K562 (cell line): ENCODE measurements around the gene TIFAB. TPM values are rescaled to one million over a fixed set of nuclear protein-coding genes. Genes with fewer than 3 reads are reported as not detected.

Experiments used
- CCNT2 ChIP-seq: IDR thresholded peaks from 2 replicates; pipeline ENCODE4 v1.6.1; 2011; ENCODE audit warnings: borderline replicate concordance, low read depth, mild to moderate bottlenecking, moderate library complexity, mixed read lengths, low read length; ENCODE audit not compliant: insufficient read length; ENCODE audit errors: extremely low read depth
- FOXA3 ChIP-seq, 2 experiments: fragments of 450-650 bp in 1 of 2; sonication (generic) in 1 of 2; formaldehyde crosslinking; IDR thresholded peaks in 1 of 2; conservative IDR thresholded peaks in 1 of 2; 2 replicates each; pipeline versions ENCODE4 v1.4.0 to v1.8.0; 2020 to 2022; ENCODE audit warnings: mild to moderate bottlenecking in 2 of 2, missing genetic modification reagents in 1 of 2
- IFI16 ChIP-seq: fragments of 250-450 bp; sonication (Bioruptor Pico); IDR thresholded peaks from 2 replicates; pipeline ENCODE4 v2.1.2; 2022; ENCODE audit warnings: mild to moderate bottlenecking, inconsistent platforms
- KLF16 ChIP-seq: IDR thresholded peaks from 2 replicates; pipeline ENCODE4 v1.6.1; 2016; ENCODE audit warnings: antibody characterized with exemption
- POLR2H ChIP-seq: IDR thresholded peaks from 2 replicates; pipeline ENCODE4 v1.6.1; 2016; ENCODE audit warnings: missing genetic modification characterization, low read depth, mild to moderate bottlenecking, control low read depth, missing compliant biosample characterization, moderate library complexity
- TAL1 ChIP-seq: fragments of 450-650 bp; IDR thresholded peaks from 2 replicates; pipeline ENCODE4 v1.6.1; 2016; ENCODE audit warnings: mild to moderate bottlenecking
- TOE1 ChIP-seq, 2 experiments: fragments of 450-650 bp in 1 of 2; sonication (generic) in 1 of 2; formaldehyde crosslinking in 1 of 2; IDR thresholded peaks; 2 replicates each; pipeline versions ENCODE4 v1.7.1 to v1.8.0; 2016 to 2022; ENCODE audit warnings: borderline replicate concordance in 2 of 2, mild to moderate bottlenecking in 2 of 2, antibody characterized with exemption in 1 of 2, inconsistent platforms in 1 of 2, low read depth in 1 of 2, missing genetic modification reagents in 1 of 2, moderate library complexity in 1 of 2
- ZNF407 ChIP-seq: fragments of 450-650 bp; IDR thresholded peaks from 2 replicates; pipeline ENCODE4 v1.6.1; 2016; ENCODE audit warnings: low read depth
- polyA plus RNA-seq, 8 experiments: library from polyadenylated mRNA; depleted of rRNA in 4 of 8; stranded (reverse) in 5 of 8; unstranded in 3 of 8; fragments of >200 nt; fragmentation: Nextera tagmentation in 2 of 8; fragmentation: Illumina TruSeq in 1 of 8; extraction: Ambion mirVana in 2 of 8; extraction: Trizol in 1 of 8; gene quantifications; 2 replicates each; pipeline versions ENCODE4 v1.2.1 to v1.2.3, GENCODE V29; 2011 to 2014; ENCODE audit warnings: inconsistent platforms in 1 of 8, missing spikeins in 1 of 8
- total RNA-seq, 7 experiments: library from RNA; depleted of rRNA in 6 of 7; stranded (reverse); fragments of >200 nt in 6 of 7; fragmentation: Illumina TruSeq in 2 of 7; extraction: Trizol in 2 of 7; gene quantifications; 2 replicates each; pipeline versions ENCODE4 v1.2.1 to v1.2.3, GENCODE V29; 2011 to 2021; ENCODE audit warnings: low replicate concordance in 1 of 7
- TF ChIP-seq, protein P1 (sequence below): sonication (generic); formaldehyde crosslinking; IDR thresholded peaks from 2 replicates; pipeline ENCODE4 v1.8.0; 2022; ENCODE audit warnings: missing genetic modification reagents, mild to moderate bottlenecking, borderline replicate concordance
- TF ChIP-seq, protein P2 (sequence below): fragments of 200-800 bp; sonication (Bioruptor generic); IDR thresholded peaks from 2 replicates; pipeline ENCODE4 v1.6.1; 2017; ENCODE audit warnings: missing genetic modification characterization, missing compliant biosample characterization
- TF ChIP-seq, protein P3 (sequence below): fragments of 450-650 bp; IDR thresholded peaks from 2 replicates; pipeline ENCODE4 v1.6.1; 2017; ENCODE audit warnings: antibody characterized with exemption

TIFAB gene
- total and polyA plus RNA-seq, 9 of the 15 experiments (the other 6 are each of a cell fraction or from before 2014, with no cell fraction given): not detected

GRCh38 chr5:135491552-135492318 lies 39.6 kb upstream of the TIFAB start (continued):
- TF ChIP-seq, protein P1, sequence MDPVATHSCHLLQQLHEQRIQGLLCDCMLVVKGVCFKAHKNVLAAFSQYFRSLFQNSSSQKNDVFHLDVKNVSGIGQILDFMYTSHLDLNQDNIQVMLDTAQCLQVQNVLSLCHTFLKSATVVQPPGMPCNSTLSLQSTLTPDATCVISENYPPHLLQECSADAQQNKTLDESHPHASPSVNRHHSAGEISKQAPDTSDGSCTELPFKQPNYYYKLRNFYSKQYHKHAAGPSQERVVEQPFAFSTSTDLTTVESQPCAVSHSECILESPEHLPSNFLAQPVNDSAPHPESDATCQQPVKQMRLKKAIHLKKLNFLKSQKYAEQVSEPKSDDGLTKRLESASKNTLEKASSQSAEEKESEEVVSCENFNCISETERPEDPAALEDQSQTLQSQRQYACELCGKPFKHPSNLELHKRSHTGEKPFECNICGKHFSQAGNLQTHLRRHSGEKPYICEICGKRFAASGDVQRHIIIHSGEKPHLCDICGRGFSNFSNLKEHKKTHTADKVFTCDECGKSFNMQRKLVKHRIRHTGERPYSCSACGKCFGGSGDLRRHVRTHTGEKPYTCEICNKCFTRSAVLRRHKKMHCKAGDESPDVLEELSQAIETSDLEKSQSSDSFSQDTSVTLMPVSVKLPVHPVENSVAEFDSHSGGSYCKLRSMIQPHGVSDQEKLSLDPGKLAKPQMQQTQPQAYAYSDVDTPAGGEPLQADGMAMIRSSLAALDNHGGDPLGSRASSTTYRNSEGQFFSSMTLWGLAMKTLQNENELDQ (CRISPR knock-in tag): no peak
- no peak for TF ChIP-seq ZNF407
- no peak for TF ChIP-seq IFI16 (CRISPR knock-in tag)
- no peak for TF ChIP-seq TOE1 (IDR thresholded peaks at IDR 0.05; ENCODE audit: borderline replicate concordance)
- TF ChIP-seq TOE1 (CRISPR knock-in tag; IDR thresholded peaks at IDR 0.05; ENCODE audit: borderline replicate concordance, low read depth): no peak
- TF ChIP-seq CCNT2: peak; percentile 81
- TF ChIP-seq FOXA3 (CRISPR knock-in tag; conservative IDR thresholded peaks at IDR 0.05 in 1 of 2, IDR thresholded peaks at IDR 0.05 in 1 of 2): peak; percentile 75 to 94
- TF ChIP-seq, protein P2, sequence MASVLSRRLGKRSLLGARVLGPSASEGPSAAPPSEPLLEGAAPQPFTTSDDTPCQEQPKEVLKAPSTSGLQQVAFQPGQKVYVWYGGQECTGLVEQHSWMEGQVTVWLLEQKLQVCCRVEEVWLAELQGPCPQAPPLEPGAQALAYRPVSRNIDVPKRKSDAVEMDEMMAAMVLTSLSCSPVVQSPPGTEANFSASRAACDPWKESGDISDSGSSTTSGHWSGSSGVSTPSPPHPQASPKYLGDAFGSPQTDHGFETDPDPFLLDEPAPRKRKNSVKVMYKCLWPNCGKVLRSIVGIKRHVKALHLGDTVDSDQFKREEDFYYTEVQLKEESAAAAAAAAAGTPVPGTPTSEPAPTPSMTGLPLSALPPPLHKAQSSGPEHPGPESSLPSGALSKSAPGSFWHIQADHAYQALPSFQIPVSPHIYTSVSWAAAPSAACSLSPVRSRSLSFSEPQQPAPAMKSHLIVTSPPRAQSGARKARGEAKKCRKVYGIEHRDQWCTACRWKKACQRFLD (CRISPR knock-in tag): peak; percentile 53; the same call in 1 of the 2 replicates
- TF ChIP-seq, protein P3, sequence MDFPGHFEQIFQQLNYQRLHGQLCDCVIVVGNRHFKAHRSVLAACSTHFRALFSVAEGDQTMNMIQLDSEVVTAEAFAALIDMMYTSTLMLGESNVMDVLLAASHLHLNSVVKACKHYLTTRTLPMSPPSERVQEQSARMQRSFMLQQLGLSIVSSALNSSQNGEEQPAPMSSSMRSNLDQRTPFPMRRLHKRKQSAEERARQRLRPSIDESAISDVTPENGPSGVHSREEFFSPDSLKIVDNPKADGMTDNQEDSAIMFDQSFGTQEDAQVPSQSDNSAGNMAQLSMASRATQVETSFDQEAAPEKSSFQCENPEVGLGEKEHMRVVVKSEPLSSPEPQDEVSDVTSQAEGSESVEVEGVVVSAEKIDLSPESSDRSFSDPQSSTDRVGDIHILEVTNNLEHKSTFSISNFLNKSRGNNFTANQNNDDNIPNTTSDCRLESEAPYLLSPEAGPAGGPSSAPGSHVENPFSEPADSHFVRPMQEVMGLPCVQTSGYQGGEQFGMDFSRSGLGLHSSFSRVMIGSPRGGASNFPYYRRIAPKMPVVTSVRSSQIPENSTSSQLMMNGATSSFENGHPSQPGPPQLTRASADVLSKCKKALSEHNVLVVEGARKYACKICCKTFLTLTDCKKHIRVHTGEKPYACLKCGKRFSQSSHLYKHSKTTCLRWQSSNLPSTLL: no peak
- TF ChIP-seq POLR2H (tag): no peak
- 0 out of 2 replicates have a peak, but pooled peaks have one; percentile 22 for TF ChIP-seq TAL1
- TF ChIP-seq KLF16: 0 out of 2 replicates have a peak, but pooled peaks have one; percentile 6
